AG04449 (cell line): Measurements from ENCODE around the gene DCTN2.

Experiments
- CTCF ChIA-PET: fragments of 350-600 bp; formaldehyde crosslinking; extraction: SDS; loops from one replicate; lab custom pipeline; 2021; ENCODE audit warnings: antibody characterized with exemption; lab: Yijun Ruan, JAX
- POLR2A ChIA-PET: fragments of 400-600, 350-600 bp; formaldehyde crosslinking; extraction: SDS; loops from one replicate; lab custom pipeline; 2020; ENCODE audit warnings: antibody characterized with exemption, inconsistent platforms; lab: Yijun Ruan, JAX
- DNase-seq: peaks from one replicate; pipeline ENCODE4 v3.0.0-alpha.2; 2010; ENCODE audit warnings: low read depth, low spot score
- H3K4me3 ChIP-seq: 2 replicates; pipeline ENCODE4 v1.5.1; 2011; ENCODE audit warnings: low read depth, mild to moderate bottlenecking, control low read depth, low read length
- TF ChIP-seq, protein P1 (sequence below): IDR thresholded peaks from one replicate; pipeline ENCODE4 v1.5.1; 2011; ENCODE audit warnings: mild to moderate bottlenecking, moderate library complexity, low read length, control low read depth, inconsistent platforms; ENCODE audit not compliant: insufficient read depth; ENCODE audit errors: missing control alignments

Gene DCTN2

DNA sequence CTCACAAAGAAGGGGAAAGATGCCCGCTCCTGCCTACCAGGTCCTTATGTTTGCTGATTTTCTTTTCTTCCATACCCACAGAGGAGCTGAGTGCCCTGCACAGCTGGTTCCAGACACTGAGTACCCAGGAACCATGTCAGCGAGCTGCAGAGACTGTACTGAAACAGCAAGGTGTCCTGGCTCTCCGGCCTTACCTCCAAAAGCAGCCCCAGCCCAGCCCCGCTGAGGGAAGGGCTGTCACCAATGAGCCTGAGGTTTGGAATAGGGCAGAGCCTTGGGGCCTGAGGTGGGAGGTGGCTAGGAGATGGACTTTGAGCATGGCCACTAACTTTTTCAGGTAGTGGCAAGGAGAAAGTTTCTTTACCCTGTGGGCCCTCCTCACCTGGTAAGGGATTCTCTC lies 56.9 kb downstream of the DCTN2 start:
- ChIA-PET POLR2A (no interaction called here), CTCF (interaction anchor here (1.6 to 3.4 kb wide), 2 partner anchors 14 to 32 kb away, joined by 4 to 18 read pairs; no protein-coding TSS in a partner anchor)
- H3K4me3 ChIP-seq = no peak overlapping the region
- TF ChIP-seq, protein P1, sequence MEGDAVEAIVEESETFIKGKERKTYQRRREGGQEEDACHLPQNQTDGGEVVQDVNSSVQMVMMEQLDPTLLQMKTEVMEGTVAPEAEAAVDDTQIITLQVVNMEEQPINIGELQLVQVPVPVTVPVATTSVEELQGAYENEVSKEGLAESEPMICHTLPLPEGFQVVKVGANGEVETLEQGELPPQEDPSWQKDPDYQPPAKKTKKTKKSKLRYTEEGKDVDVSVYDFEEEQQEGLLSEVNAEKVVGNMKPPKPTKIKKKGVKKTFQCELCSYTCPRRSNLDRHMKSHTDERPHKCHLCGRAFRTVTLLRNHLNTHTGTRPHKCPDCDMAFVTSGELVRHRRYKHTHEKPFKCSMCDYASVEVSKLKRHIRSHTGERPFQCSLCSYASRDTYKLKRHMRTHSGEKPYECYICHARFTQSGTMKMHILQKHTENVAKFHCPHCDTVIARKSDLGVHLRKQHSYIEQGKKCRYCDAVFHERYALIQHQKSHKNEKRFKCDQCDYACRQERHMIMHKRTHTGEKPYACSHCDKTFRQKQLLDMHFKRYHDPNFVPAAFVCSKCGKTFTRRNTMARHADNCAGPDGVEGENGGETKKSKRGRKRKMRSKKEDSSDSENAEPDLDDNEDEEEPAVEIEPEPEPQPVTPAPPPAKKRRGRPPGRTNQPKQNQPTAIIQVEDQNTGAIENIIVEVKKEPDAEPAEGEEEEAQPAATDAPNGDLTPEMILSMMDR = no peak
- DNase-seq = no peak

- peak overlapping the region; percentile 99 for H3K4me3 ChIP-seq
- TF ChIP-seq, protein P1 = no peak
- no peak for DNase-seq
- POLR2A ChIA-PET = no interaction called here
- CTCF ChIA-PET = interaction anchor here (3.4 kb wide), 1 partner anchor 31 kb away, joined by 18 read pairs; no protein-coding TSS in a partner anchor
Measured at GRCh38 chr12:57489157-57489641, 57.8 kb downstream of the DCTN2 start.

DNA sequence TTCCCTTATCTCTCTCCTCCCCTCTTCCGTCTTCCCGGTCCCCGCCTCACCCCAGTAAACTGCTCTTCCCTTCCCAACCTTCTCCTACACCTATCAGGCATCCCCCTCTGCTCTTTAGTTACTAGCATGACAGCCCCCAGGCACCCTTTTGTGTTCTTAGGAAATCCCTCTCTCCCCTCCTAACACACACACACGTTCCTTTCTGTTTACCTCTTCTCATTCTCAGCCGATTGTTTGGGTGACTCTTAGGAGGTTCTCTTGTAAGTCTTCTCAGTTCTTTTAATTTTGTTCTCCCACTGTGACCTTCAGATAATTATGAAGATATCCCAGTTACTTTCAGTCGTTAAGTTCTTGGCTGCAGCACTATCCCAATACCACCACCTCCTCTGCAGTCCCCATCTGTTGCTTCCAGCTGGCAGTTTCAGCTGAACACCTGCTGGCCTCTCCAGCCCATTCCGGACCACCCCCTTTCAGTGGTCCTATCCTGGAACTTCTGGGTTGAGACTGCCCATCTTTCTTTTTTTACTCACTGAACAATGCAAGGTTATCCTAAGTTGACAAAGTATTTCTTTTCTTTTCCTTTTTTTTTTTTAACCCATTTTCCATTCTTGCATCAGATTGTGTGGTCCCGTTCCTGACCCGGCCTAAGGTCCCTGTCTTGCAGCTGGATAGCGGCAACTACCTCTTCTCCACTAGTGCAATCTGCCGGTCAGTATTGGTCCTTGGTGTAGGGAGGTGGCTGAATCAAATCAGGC lies 58.4 kb downstream of the DCTN2 start:
- H3K4me3 ChIP-seq = peak overlapping the region; percentile 99
- TF ChIP-seq, protein P1 = no peak
- ChIA-PET POLR2A (interaction anchor here (1.1 kb wide), 1 partner anchor 29 kb away, joined by 4 read pairs; no protein-coding TSS in a partner anchor), CTCF (interaction anchor here (3.4 kb wide), 1 partner anchor 30 kb away, joined by 18 read pairs; no protein-coding TSS in a partner anchor)
- no peak for DNase-seq

GRCh38 chr12:57487597-57488401 lies 59.2 kb downstream of the DCTN2 start, which contains the start of gene MARS1:
Gene MARS1, plus strand, starts transcription at chr12:57488068. Its CDS starts 23 bp downstream, at chr12:57488091.
- peak within 1 kb of the TSS; percentile 99 for H3K4me3 ChIP-seq
- ChIA-PET POLR2A (interaction anchor here (0.7 to 1.5 kb wide), 3 partner anchors 13 to 32 kb away, joined by 3 to 5 read pairs (median 4); no protein-coding TSS in a partner anchor), CTCF (interaction anchor here (1.0 to 20.7 kb wide), 2 partner anchors 12 to 26 kb away, joined by 3 to 321 read pairs; partner anchors contain the start of gene GLI1)
- DNase-seq = peak; percentile 73
- TF ChIP-seq, protein P1 = no peak

GRCh38 chr12:57487055-57487596 lies 59.9 kb downstream of the DCTN2 start:
- TF ChIP-seq, protein P1 = no peak
- ChIA-PET CTCF (interaction anchor here (1.0 to 20.7 kb wide), 2 partner anchors 12 to 25 kb away, joined by 3 to 321 read pairs; partner anchors contain the start of gene GLI1), POLR2A (interaction anchor here (0.7 to 1.5 kb wide), 2 partner anchors 12 to 33 kb away, joined by 3 to 5 read pairs; no protein-coding TSS in a partner anchor)
- no peak for DNase-seq
- H3K4me3 ChIP-seq = no peak overlapping the region
